GM23248 (cell line): ENCODE measurements around the gene CLSTN2.

Source experiments
- EZH2 ChIP-seq: fragments of 200-600 bp; sonication (generic); IDR thresholded peaks from 2 replicates; pipeline ENCODE4 v1.6.1; 2018; ENCODE audit warnings: antibody characterized with exemption, mild to moderate bottlenecking; ENCODE audit not compliant: insufficient read depth, poor library complexity, severe bottlenecking
- EZH2phosphoT487 ChIP-seq: fragments of 200-600 bp; sonication (generic); IDR thresholded peaks from 2 replicates; pipeline ENCODE4 v1.6.1; 2018; ENCODE audit warnings: antibody characterized with exemption, moderate library complexity, mild to moderate bottlenecking, low read depth; ENCODE audit not compliant: insufficient read depth

- TF ChIP-seq EZH2 (no peak), EZH2phosphoT487 (no peak)
Measured at GRCh38 chr3:140552403-140552802, 617.4 kb downstream of the CLSTN2 start.
